ENCODE data around the gene LRRN2.

Gene LRRN2

DNA sequence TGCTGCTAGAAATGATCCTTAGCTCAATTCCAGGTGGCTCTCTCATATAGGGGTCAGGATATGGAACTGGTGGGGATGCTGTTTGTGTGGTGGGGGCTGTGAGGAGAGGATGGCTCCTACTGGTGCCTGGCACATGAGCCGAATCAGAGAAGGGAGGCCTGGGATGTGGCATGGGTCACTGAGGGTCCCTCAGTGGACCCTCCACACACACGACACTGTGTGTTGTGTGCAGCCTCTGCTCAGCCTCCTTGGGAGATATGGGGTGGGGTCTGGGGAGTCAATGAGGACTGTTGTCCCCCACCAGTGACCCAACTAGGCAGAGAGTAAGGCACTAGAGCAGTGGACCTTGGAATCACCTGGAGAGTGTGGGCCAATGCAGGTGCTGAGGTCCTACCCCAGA is 3.2 kb upstream of the LRRN2 start:
- no peak for FAIRE-seq

DNA sequence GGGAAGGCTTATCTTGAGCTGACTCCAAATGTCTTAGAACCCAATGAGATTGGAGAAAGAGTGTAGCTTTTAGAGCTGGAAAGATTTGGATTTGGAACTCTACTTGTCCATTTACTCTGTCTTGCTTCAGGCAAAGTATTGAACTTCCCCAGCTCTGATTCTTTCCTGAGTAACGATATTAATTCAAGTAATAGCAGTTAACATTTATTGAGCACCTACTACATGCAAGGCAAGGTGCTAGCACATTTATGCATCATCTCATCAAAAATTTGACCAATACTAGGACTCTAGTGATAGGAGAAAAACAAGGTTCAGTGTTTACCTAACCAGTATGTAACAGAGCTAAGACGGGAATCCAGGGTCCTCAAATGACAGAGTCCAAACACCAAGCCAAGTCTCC is 2.5 kb upstream of the LRRN2 start:
- no peak for FAIRE-seq

DNA sequence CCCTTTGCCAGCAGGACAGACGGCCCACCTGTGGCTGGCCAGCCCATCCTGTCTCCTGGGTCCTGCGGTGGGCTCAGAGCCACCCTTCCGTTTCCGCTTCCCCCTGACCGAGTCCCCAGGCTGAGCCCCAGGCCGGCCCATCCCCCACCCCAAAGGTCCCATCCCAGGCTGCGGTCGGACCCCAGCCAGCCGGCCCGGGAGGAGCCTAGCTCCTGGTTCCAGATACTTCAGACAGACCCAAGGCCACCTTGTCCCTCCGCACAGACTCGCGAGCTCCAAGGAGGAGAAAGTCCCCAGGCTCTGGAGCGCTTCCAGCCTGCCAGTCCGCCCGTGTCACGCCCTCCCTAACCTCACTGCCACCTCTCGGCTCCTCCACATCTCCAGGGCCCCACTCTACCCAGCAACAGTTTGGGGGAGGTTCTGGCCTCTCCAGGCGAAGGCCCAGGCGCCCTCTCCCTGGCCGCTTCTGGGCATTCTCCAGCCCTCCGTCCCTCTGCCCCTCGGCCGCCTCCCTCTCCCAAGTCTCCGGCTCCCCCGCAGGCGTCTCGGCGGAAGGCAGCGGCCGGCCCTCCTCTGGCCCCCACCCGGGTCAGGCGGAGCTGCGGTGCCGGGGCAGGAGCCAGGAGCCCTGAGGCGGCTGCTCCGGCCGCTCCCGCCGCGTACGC is 835 bp downstream of the LRRN2 start:
- FAIRE-seq = no peak

DNA sequence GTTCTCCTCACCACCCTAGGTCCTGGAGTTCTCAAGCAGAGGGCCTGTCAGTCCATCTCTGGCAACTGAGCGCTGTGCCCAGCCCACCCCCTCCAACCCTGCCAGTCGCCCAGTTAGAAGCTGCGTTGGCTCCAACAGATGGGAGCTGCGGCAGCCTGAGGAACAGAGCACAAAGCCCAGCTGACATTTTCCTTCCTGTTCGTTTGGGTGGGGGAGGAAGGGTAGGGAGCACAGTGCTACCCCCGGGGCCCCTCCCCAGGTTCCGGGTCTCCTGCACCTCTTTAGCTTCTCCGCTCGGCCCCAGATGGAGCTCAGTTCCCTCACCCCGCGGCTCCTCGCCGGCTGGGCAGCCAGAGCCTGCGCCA is 1.4 kb downstream of the LRRN2 start:
- no peak for FAIRE-seq

DNA sequence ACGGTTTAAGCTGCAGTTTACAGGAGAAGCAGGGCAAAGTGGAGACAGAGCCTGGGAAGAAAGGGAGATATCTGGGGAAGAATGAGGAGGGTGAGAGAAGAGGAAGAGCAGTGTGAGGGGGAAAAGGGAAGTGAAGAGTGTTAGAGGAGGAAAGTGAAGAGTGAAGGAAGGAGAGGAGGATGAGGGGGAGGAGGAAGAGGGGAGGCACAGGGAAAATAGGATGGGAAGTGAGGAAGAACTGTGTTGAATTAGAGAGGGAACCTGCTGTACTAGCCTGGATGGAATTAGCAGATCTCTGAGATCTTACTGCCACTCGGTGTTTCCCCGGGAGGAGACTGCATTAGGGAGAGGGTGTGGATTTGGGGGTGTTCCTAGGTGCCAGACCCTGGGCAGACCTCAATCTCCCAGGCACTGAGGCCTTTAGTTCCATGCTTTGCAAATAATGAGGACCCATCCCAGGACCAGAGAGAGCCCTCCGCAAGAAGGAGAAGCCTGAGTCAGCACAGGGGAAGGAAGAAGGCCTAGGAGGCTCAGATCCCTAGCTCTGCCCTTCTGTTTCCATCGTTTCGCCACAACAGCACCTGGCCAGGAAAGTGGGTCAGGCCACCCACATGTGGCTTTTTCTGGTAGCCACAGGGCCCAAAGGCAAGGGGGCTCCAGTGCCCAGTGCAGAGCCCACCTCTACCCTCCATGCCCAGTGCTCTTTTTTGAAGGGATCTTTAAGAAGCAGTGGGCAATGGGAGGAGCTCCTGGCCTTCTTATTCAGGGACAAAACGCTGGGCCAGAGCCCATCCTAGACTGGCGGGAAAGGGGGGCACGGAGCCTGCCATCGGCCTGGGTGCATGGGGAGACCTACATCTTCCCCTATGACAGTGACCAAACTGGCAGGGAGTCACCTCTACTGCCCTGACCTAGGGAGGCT is 2.0 kb downstream of the LRRN2 start:
- no peak for FAIRE-seq

DNA sequence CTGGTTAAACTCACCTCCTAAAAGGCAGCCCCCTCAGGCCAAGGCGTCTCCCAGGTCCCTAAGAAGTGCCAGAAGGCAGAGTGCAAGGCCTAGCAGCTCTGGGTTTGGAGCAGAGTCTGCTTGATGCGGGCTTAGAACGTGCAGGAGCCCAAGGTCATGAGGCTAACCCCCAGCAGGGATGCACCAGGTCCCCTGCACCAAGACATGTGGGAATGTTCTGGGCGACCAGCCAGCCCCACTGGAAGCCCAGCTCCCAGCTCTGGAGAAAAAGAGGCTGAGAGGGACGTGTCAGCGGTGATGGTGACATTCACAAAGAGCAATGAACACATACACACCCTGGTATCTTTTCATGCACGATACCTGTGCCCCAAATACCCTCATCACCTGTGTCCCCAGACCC is 5.1 kb downstream of the LRRN2 start:
- FAIRE-seq = no peak

DNA sequence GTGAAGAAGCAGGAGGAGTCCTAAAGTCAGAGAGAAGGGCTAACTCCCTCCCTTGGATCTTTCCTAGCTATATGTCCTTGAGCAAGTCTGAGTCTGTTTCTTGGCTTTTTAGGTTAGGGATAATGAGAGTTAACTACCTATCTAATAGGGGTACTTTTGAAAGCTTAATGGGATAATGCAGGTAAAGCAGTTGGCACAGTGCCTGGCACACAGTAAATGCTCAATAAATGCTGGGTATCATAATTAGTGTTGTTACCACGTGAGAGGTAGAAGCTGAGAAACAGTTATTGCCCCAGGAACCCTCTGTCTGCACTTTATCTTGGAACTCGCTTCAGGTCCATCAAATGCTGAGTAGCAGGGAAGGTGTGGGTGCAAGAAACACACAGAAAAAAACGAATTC is 5.5 kb downstream of the LRRN2 start:
- no peak for FAIRE-seq

DNA sequence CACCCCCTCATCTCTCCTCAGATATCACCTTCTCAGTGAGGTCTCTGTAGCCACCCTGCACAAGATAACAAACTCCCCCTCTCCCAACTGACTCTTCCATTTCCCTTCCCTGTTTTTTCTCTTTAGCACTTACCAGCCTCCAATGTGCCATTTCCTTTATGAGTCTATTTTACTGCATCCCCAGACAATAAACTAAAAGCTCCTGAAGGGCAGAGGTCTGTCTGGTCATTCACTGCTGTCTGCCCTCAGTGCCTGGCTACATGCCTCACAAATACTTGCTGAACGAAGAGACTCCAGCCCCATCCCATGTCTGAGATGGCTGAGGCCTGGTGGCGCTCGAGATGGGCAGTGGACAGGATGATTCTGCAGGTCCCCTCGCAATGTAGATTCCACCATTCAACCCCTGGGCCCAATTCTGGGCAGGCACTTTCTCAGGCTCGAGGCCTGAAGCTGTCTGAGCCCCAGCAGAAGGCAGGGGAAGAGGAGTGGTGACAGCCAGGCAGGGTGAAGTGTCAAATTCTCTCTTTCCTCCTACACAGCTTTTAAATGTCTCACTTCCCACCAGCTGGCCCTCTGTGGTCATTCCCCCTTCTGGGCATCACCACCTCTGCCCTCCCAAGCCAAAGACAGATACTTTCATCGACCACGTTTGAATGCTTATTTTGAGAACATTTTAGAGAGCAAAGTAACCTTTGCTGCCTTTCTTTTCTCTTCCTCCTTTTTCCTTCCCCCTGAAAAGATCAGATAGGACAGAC is 6.6 kb downstream of the LRRN2 start:
- no peak for FAIRE-seq

DNA sequence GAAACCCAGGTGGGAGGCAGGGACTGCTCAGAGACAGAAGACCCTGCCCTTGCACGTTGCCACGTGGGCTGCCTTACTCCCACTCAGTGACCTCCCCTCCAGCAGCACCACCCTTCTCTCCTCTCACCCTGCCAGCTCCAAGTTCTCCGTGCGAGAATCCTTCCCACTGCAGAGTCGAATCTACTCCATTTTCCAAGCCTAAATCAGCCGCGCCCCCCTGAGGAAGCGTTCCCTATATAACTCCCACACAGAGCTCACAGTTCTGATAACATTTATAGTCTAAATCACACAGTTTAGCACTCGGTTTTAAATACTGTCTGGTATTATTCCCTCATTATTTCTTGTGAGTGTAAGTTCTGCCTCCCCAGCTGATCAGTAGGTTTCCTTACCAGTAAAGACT is 7.7 kb downstream of the LRRN2 start:
- no peak for FAIRE-seq

DNA sequence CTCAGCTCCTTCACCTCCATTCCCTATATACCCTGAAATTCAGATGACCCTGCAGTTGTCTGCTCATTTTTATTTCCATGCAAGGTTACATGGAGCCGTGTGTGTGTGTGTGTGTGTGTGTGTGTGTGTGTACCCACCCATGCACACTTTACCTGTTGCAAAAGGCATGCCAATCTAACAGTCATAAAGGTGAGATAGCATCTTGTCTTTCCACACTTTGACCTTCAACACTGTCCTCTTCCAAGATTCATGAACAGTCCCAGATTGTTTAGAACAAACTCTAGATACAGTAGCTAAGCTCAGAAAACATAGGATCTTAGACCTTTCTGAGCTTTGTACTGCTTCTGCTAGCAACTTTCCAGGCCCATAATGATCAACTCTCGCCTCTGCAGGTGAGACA is 9.5 kb downstream of the LRRN2 start:
- FAIRE-seq = no peak

DNA sequence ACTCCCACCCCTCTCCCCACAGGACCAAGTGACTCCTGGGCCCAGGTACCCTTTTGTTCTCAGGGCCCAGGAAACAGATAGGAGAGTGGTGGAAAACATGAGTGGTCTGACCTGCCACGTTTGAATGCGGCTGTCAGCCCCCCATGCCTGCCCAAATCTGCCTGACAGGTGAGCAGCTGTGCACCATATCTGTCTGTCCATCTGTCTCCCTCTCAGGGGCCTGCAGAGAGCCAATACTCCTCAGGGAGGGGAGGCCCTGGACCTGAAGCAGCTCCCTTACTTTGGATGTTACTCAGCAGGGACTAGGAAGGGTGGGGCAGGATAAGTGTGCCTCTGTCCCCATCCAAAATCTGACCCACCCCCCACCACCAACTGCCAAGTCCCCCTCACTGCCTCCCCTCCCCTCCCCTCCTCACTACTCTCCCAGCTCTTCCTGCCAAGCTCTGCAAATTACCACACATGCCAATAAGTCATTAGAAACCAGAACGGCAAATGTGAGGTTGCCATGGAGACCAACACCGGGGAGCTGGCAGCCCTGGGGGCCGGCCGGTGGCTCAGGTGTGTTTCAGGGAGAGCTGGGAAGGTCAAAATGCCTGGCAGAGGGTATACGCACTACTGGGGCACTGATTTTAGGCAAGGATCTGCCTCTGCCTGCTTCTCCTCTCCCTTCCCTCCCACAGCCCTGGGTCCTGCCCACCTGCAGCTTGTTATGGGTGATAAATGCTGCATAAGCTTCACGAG is 11.5 kb downstream of the LRRN2 start:
- FAIRE-seq = no peak

DNA sequence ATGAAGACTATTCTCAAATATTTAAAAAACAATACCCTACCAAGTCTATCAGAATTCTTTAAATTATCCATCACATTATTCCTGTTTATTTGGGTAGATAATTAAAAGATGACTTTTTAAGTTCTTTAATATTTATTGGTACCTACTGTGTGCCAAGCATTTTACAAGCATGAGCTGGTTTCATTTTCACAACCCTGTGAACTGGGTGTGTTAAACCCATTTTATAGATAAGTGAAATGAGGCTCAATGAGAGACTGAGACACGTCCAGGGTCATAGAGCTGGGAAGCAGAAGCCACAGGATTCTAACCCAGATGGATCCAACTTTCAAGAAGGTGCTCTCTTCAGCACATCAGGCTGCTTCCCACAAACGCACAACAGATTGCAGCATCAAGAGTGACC is 12.3 kb downstream of the LRRN2 start:
- FAIRE-seq = no peak

DNA sequence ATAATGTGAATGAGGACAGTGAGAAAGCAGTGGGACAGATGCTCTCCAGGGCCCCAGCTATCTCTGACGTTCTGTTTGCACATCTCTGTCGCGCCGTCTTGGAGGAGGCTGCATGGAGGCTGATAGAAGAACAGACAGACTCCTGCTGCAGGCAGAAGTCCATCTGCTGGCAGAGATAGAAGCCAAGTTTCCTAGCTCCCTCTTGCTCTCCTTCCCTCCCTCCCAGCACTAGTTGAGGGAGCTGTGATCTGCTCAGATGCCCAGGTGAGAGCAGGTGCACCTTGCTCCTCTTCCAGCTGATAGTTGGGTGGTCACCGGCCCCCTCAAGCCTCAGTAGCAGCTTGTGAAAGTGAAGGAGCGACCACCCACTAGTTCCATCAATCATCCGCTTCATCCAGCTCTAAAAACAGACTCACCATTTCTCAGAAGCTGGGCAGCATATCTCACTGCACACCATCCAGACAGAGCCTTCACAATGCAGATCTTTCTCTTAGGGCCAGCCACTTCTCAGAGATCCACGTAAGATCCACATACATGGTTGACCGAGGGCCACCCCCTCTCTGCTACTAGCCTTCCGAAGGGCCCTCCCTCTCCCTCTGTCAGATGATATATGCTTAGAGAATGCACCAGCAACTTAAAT is 12.9 kb downstream of the LRRN2 start:
- no peak for FAIRE-seq

DNA sequence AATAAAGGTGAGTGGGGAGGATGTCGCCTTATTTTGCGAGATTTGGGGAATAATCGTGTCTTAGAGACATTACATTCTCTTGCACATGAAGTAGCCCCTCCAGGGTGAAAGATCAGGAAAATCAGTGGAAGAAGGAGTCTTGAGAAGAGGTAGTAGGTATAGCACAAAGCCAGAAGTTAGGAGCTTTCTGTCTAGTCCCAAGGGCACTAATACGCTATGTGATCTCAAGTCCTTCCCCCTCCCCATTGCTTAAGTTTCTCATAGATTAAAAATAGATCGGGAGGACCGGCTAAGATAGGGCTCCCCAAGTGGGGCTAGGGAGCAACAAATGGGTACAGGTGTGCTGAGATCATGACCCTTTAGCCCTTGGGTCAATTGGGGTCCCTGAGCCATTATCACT is 13.5 kb downstream of the LRRN2 start:
- no peak for FAIRE-seq

DNA sequence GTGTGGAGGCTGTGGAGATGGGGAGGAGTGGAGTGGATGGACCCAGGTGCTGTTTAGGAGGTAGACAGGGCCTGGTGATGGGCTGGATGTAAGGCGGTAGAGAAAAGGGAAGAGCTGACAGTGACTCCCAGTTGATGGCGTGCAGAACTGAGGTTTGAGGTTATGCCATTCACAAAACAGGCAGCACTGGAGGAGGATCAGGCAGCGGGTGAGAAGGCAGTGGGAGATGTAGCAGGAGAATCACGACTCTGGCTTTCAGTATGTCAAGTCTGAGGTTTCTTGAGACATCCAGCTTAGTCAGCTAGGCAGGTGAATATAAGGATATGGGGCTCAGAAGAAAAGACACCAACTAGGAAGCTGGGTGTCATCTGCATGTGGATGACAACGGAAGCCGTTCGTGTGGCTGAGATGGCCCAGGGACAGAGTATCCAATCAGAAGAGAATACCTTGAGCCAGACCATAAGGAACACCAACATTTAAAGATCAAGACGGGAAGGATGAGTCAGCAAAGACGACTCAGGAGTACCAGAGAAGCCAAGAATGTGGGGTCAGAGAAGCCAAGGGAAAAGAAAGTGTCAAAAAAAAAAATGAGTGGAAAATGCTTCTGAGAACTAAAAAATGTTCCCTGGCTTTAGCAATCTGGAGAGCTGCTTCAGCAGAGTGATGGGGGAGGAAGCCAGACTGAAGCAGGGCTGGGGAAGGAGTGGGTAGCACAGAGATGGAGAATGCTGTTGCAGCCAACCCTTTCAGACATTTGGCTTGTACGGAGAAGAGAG is 15.2 kb downstream of the LRRN2 start:
- FAIRE-seq = no peak

DNA sequence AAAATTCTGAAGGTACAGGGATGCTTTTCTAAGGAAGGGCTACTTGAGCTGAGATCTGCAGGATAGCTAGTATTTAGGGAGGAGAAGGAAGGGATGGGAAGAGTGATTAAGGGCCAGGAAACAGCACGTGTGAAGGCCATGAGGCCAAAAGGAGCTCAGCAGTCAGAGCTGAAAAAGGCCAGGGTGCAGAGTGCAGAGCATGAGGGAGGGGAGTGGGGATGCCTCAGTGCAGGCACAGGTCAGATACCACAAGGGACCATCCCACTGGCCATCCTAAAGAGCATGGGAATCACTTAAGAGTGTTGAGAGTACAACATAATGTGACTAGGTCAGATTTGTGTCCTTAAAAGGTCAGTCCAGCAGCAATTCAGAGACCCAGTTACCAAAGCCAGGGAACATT is 16.0 kb downstream of the LRRN2 start:
- FAIRE-seq = no peak

DNA sequence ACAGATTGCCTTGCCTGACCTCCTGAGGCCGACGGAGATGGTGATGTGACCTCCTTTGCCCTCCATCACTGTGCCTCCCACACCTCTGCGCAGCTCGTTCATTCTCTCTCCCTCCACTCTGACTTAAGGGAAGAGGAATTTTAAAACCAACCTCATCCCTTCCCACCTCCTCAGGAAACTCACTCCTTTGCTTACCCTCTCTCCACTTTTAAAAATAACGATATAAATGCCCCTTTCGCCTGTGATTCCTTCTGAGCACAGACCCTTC is 21.2 kb downstream of the LRRN2 start:
- no peak for FAIRE-seq

DNA sequence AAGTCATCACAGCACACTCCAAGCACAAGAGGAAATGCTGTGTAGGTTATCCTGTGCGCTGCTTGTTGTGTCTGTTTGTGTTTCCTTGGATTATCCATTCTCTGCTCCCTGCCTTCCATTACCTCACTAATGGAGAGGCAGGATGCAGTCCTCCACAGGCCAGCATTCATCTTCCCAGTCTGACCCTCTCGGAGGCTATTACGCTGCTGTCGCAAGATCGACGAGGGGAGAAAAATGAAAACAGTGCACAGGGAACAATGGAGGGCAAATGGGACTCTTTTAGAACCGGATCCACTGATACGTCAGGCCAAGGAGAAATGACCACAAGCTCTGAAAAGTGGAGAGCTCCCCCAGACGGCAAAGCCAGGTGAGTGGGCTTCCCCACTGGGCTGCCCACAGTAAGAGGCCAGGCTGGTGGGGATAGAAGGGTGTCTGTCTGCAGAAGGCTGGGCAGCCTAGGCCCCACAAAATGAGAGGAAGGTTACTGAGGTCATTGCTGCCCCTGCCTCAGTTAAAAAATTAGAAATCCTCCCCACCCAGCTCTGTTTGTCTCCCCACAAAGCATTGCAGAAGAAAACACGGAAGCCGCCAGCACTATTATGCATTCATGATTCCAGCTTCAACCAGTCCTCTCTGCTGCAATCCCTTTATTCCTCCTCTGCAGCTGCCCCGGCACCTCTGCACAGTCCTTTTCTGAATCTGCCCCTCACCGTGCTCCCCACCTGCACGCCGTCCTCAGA is 21.7 kb downstream of the LRRN2 start:
- FAIRE-seq = no peak

DNA sequence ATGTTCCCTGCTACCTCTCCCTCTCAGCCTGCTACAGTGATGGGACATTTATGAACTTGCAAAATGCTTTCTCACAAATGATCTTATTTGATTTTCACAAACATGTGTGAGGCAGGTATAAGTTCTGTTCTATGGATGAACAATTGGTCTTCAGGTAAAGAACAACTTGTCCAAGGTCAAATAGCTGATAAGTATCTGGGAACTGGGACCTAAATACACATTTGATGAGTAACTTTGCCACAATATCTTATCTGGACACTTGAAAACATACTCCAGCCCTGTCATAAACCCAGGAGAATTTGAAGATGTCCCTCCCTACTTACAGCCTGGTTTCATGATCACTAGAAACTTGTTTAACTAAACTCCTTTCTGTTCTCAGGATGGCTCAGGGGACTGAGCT is 23.0 kb downstream of the LRRN2 start:
- FAIRE-seq = no peak

DNA sequence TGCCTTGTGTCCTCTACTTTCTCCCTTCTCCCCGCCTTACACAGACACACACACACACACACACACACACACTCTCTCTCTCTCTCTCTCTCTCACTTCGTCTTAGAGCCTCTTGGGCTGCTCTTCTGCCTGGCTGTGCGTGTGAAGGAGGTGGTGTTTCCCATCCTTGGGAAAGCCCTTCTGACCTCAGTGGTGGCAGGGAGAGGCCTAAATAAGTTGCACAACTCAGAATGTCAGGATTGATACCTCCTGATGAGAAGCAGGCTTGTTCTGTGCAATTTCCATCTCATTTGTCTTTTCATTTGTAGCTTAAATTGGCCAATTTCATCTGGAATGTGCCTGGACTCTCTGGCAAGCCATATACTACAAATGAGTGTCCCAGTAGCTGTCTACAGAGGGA is 25.0 kb downstream of the LRRN2 start:
- FAIRE-seq = no peak

DNA sequence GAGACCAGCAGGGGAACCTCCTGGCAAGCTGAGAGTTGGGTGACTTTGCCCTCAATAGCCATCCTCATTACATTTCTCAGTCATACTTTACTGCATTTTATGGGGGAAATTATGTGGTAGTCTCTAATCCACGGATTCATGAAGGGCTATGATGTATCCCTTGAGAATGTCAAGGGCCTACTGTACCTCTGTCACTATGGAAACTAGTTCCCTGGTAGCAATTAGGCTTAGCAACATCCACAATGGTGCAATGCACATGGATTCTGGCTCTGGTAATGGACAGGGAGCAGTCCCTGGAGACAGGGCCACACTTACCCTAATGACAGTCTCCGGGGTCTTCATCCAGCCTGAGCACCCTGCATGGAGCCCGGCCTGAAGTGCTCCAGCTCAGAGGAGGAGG is 26.5 kb downstream of the LRRN2 start:
- no peak for FAIRE-seq

Data from islet of Langerhans (tissue), 1 donor.